GM23338 (cell line): ENCODE measurements around the gene NHLRC4. TPM values are rescaled to one million over a fixed set of nuclear protein-coding genes. Genes with fewer than 3 reads are reported as not detected.

ENCODE experiments used
- ATAC-seq: fragments of 200-7000 bp; cut with Tn5 transposase; 3 replicates; pipeline ENCODE4 v1.9.1; 2020
- DNase-seq: peaks from one replicate; pipeline ENCODE4 v3.0.0-alpha.2; 2015; ENCODE audit warnings: low spot score
- H2AFZ ChIP-seq: fragments of 200-600 bp; sonication (generic); 2 replicates; pipeline ENCODE4 v1.8.0; 2016; ENCODE audit warnings: antibody characterized with exemption, mild to moderate bottlenecking, moderate library complexity
- H3F3A ChIP-seq: fragments of 200-600 bp; sonication (generic); replicated peaks from 2 replicates; pipeline ENCODE4 v1.8.0; 2017; ENCODE audit warnings: antibody characterized with exemption, mixed run types, low read depth
- H3K27ac ChIP-seq: fragments of 200-600 bp; sonication (generic); 2 replicates; pipeline ENCODE4 v1.6.1; 2016; ENCODE audit warnings: low read depth
- H3K27me3 ChIP-seq: fragments of 200-600 bp; sonication (generic); 2 replicates; pipeline ENCODE4 v1.8.0; 2016; ENCODE audit warnings: mild to moderate bottlenecking, mixed run types, moderate library complexity; ENCODE audit not compliant: insufficient read depth
- H3K36me3 ChIP-seq: fragments of 200-600 bp; sonication (generic); 2 replicates; pipeline ENCODE4 v1.8.0; 2016; ENCODE audit warnings: mild to moderate bottlenecking; ENCODE audit not compliant: insufficient read depth
- H3K4me1 ChIP-seq: fragments of 200-600 bp; sonication (generic); 2 replicates; pipeline ENCODE4 v1.8.0; 2016; ENCODE audit warnings: mild to moderate bottlenecking, moderate library complexity; ENCODE audit not compliant: insufficient read depth
- H3K4me2 ChIP-seq: fragments of 200-600 bp; sonication (generic); 2 replicates; pipeline ENCODE4 v1.7.1; 2017; ENCODE audit warnings: mixed run types
- H3K4me3 ChIP-seq: fragments of 200-600 bp; sonication (generic); 2 replicates; pipeline ENCODE4 v1.6.1; 2016; ENCODE audit warnings: mixed run types
- H3K79me2 ChIP-seq: fragments of 200-600 bp; sonication (generic); replicated peaks from 2 replicates; pipeline ENCODE4 v1.8.0; 2017; ENCODE audit warnings: mild to moderate bottlenecking; ENCODE audit not compliant: insufficient read depth
- H3K9me2 ChIP-seq: fragments of 200-600 bp; sonication (generic); 2 replicates; pipeline ENCODE4 v1.8.0; 2017; ENCODE audit not compliant: insufficient read depth
- H4K20me1 ChIP-seq: fragments of 200-600 bp; sonication (generic); replicated peaks from 2 replicates; pipeline ENCODE4 v1.8.0; 2017; ENCODE audit warnings: mild to moderate bottlenecking; ENCODE audit not compliant: insufficient read depth
- H3K27ac Mint-ChIP-seq: 2 replicates; pipeline ENCODE4 v1.8.0; 2020; ENCODE audit warnings: inconsistent platforms, mild to moderate bottlenecking, moderate library complexity, mixed read lengths
- H3K27me3 Mint-ChIP-seq: 3 replicates; pipeline ENCODE4 v1.8.0; 2022; ENCODE audit warnings: low read depth, mild to moderate bottlenecking, moderate library complexity, mixed read lengths, inconsistent platforms; ENCODE audit not compliant: insufficient read depth, poor library complexity
- H3K36me3 Mint-ChIP-seq: 3 replicates; pipeline ENCODE4 v1.8.0; 2021; ENCODE audit warnings: low read depth, mild to moderate bottlenecking, inconsistent platforms, moderate library complexity, mixed read lengths
- H3K4me1 Mint-ChIP-seq: 3 replicates; pipeline ENCODE4 v1.8.0; 2020; ENCODE audit warnings: mild to moderate bottlenecking, inconsistent platforms, mixed read lengths
- H3K4me3 Mint-ChIP-seq: 3 replicates; pipeline ENCODE4 v1.8.0; 2021; ENCODE audit warnings: moderate library complexity, mild to moderate bottlenecking, inconsistent platforms, mixed read lengths
- H3K9me3 Mint-ChIP-seq: 3 replicates; pipeline ENCODE4 v1.8.0; 2020; ENCODE audit warnings: moderate library complexity, mild to moderate bottlenecking, inconsistent platforms, mixed read lengths
- CREB1 ChIP-seq: fragments of 250-450 bp; sonication (Bioruptor Pico); IDR thresholded peaks from 2 replicates; pipeline ENCODE4 v1.5.0; 2020; ENCODE audit warnings: low read depth, mild to moderate bottlenecking, moderate library complexity
- CTCF ChIP-seq, 2 experiments: fragments of 200-600 bp in 1 of 2; sonication (generic) in 1 of 2; conservative IDR thresholded peaks; 2 replicates each; pipeline versions ENCODE4 v1.5.1 to v1.6.1; 2016 to 2017; ENCODE audit warnings: antibody characterized with exemption in 2 of 2, low read depth in 2 of 2, mild to moderate bottlenecking in 2 of 2, moderate library complexity in 1 of 2
- ETS1 ChIP-seq: IDR thresholded peaks from 2 replicates; pipeline ENCODE4 v1.6.1; 2016; ENCODE audit warnings: antibody characterized with exemption
- EZH2 ChIP-seq: fragments of 200-600 bp; sonication (generic); IDR thresholded peaks from one replicate; pipeline ENCODE4 v1.8.0; 2017; ENCODE audit warnings: antibody characterized with exemption, mild to moderate bottlenecking, low read depth; ENCODE audit not compliant: unreplicated experiment
- EZH2phosphoT487 ChIP-seq: fragments of 200-600 bp; sonication (generic); IDR thresholded peaks from one replicate; pipeline ENCODE4 v1.8.1; 2018; ENCODE audit warnings: antibody characterized with exemption; ENCODE audit not compliant: unreplicated experiment
- JUNB ChIP-seq: IDR thresholded peaks from one replicate; pipeline ENCODE4 v1.6.1; 2016; ENCODE audit warnings: antibody characterized with exemption; ENCODE audit not compliant: unreplicated experiment
- NANOG ChIP-seq: IDR thresholded peaks from 2 replicates; pipeline ENCODE4 v1.6.1; 2016; ENCODE audit warnings: antibody characterized with exemption, borderline replicate concordance
- POLR2AphosphoS5 ChIP-seq: IDR thresholded peaks from 2 replicates; pipeline ENCODE4 v1.6.1; 2016; ENCODE audit warnings: antibody characterized with exemption, low read depth
- REST ChIP-seq: IDR thresholded peaks from one replicate; pipeline ENCODE4 v1.6.1; 2018; ENCODE audit warnings: antibody characterized with exemption; ENCODE audit not compliant: unreplicated experiment
- STAT1 ChIP-seq: IDR thresholded peaks from one replicate; pipeline ENCODE4 v1.6.1; 2016; ENCODE audit warnings: antibody characterized with exemption; ENCODE audit not compliant: unreplicated experiment
- ZNF114 ChIP-seq: fragments of 250-450 bp; sonication (Bioruptor Pico); IDR thresholded peaks from 2 replicates; pipeline ENCODE4 v1.5.0; 2020; ENCODE audit warnings: mild to moderate bottlenecking, moderate library complexity
- ZNF331 ChIP-seq: fragments of 250-450 bp; sonication (Bioruptor Pico); IDR thresholded peaks from 2 replicates; pipeline ENCODE4 v1.5.0; 2020; ENCODE audit warnings: low read depth, mild to moderate bottlenecking, moderate library complexity
- ZNF462 ChIP-seq: fragments of 250-450 bp; sonication (Bioruptor Pico); IDR thresholded peaks from 2 replicates; pipeline ENCODE4 v1.5.0; 2020; ENCODE audit warnings: mild to moderate bottlenecking, moderate library complexity
- polyA plus RNA-seq: library from polyadenylated mRNA; unstranded; fragments of >200 nt; fragmentation: Nextera tagmentation; extraction: Ambion mirVana; gene quantifications from 2 replicates; pipeline ENCODE4 v1.2.1, GENCODE V29; 2016
- total RNA-seq: library from RNA; depleted of rRNA; stranded (reverse); fragments of >200 nt; shearing (Covaris generic); gene quantifications from 2 replicates; pipeline ENCODE4 v1.2.3, GENCODE V29; 2014

NHLRC4 gene
- total and polyA plus RNA-seq, 2 experiments from 2014 or later: 0.47 to 0.80 TPM

- Histone ChIP-seq H3K27me3 (peaks cover 30% of the 10 kb centered on the region), H2AFZ (no peak overlapping the region), H3K4me1 (peaks cover 5% of the 10 kb centered on the region; the same call in 1 of the 2 replicates), H3K9me2 (no peaks in the 10 kb centered on the region), H3K4me3 (peak overlapping the region; percentile 44; the same call in 1 of the 2 replicates), H3K36me3 (no peaks in the 10 kb centered on the region), H4K20me1 (peaks cover 12% of the 10 kb centered on the region), H3F3A (peaks cover 13% of the 10 kb centered on the region; the same call in 1 of the 2 replicates), H3K4me2 (peak overlapping the region; percentile 74), H3K27ac (no peak overlapping the region), H3K79me2 (peaks cover 8% of the 10 kb centered on the region)
- peak; percentile 42 for DNase-seq
- TF ChIP-seq EZH2: no peak
- TF ChIP-seq CREB1: no peak
- TF ChIP-seq JUNB: no peak
- no peak for TF ChIP-seq ZNF114 (CRISPR knock-in tag)
- no peak for TF ChIP-seq ZNF331
- no peak for TF ChIP-seq ETS1
- TF ChIP-seq NANOG: no peak
- TF ChIP-seq STAT1: no peak
- no peak for TF ChIP-seq REST
- TF ChIP-seq POLR2AphosphoS5: no peak; the same call in 1 of the 2 replicates
- TF ChIP-seq EZH2phosphoT487: no peak
- TF ChIP-seq ZNF462: no peak
- no peak for TF ChIP-seq CTCF (conservative IDR thresholded peaks at IDR 0.05; ENCODE audit: low read depth in 2 of 2)
- peaks cover 7% of the 10 kb centered on the region for H3K4me1 Mint-ChIP-seq
- peaks cover 23% of the 10 kb centered on the region for H3K27me3 Mint-ChIP-seq
- no peak overlapping the region for H3K27ac Mint-ChIP-seq
- ATAC-seq: peak; percentile 15
- H3K4me3 Mint-ChIP-seq: peak overlapping the region; percentile 24; the same call in 1 of the 3 replicates
- no peaks in the 10 kb centered on the region for H3K36me3 Mint-ChIP-seq
- no peaks in the 10 kb centered on the region; the same call in 2 of the 3 replicates for H3K9me3 Mint-ChIP-seq
Observed at GRCh38 chr16:583815-584591, 17.2 kb downstream of the NHLRC4 start.
